Heart left ventricle (tissue), 13 donors: ENCODE results near the gene NEK4.

Source experiments
- CTCF ChIP-seq, 12 donors: fragments of 200-600 bp; sonication (generic) in 4 of 12; IDR thresholded peaks; one replicate each; pipeline versions ENCODE4 v1.5.0 to v1.8.0; 2018 to 2022; ENCODE audit warnings: antibody characterized with exemption in 12 of 12, mild to moderate bottlenecking in 5 of 12
- POLR2A ChIP-seq, 2 donors: fragments of 450-650 bp; IDR thresholded peaks; one replicate each; pipeline ENCODE4 v1.6.1; 2017; ENCODE audit warnings: antibody characterized with exemption in 2 of 2, mild to moderate bottlenecking in 2 of 2, moderate library complexity in 2 of 2
- donor health status: ischemic (EF 13 %, LVEDD 7.1; RV severe dilation, severe dysfunction).
- donor health status: DM: no; HTN: yes; CAD: no.
- donor health status: DM: no; HTN: no; CAD: no.
- donor health status: ischemic (EF 25% LVEDD 6.9; RV normal size, moderate dysfunction).
- donor health status: ischemic (EF 25% LVEDD 5.7; RV mildly dilated, moderate dysfunction).
- donor health status: ischemic (EF 35%, LVEDD 5.7; RV mildly dilated, moderate dysfunction).
- donor health status: nonischemic (EF 11% LVEDD 7.7; RV severe dilation, severe dysfunction).
- donor health status: DM: yes; HTN: yes; CAD: no.
- donor health status: PGD.
- donor health status: ischemic (EF 29% LVEDD 5.4; RV normal size, mild dysfunction).
- donor health status: nonischemic (EF 23%, LVEDD 6.1; RV moderate dilation, normal function).

GRCh38 chr3:52811452-52812011 is 40.8 kb upstream of the NEK4 start:
- TF ChIP-seq CTCF (IDR thresholded peaks at IDR 0.05) = no peak
- TF ChIP-seq POLR2A (IDR thresholded peaks at IDR 0.05) = no peak
